Globus pallidus (tissue), 1 donor: ENCODE results near the gene SHBG.
A peak's percentile ranks its signal among the peaks of the same experiment; 100 is the strongest.

ENCODE experiments used
- DNase-seq: peaks from one replicate; pipeline ENCODE4 v3.0.0-alpha.2; 2015; ENCODE audit warnings: low spot score

Gene SHBG

GRCh38 chr17:7650509-7651096 lies 20.7 kb downstream of the SHBG start, which contains the start of gene ATP1B2:
ATP1B2 (plus strand) TSS chr17:7650926; CDS start chr17:7651519, 593 bp downstream.
- peak; percentile 67 for DNase-seq

GRCh38 chr17:7651097-7651664 lies 21.2 kb downstream of the SHBG start:
- DNase-seq = no peak

GRCh38 chr17:7651665-7652387 lies 21.9 kb downstream of the SHBG start:
- no peak for DNase-seq

GRCh38 chr17:7652388-7653356 lies 22.7 kb downstream of the SHBG start:
- no peak for DNase-seq

- DNase-seq = no peak
These were observed 25.1 kb downstream of the SHBG start for GRCh38 chr17:7654832-7655540.

GRCh38 chr17:7655541-7655840 lies 25.6 kb downstream of the SHBG start:
- no peak for DNase-seq

- peak; percentile 74 for DNase-seq
These were observed 27.1 kb downstream of the SHBG start for GRCh38 chr17:7656958-7657609.

GRCh38 chr17:7667656-7668406 lies 37.9 kb downstream of the SHBG start:
- DNase-seq = peak; percentile 76

GRCh38 chr17:7668482-7668881 lies 38.5 kb downstream of the SHBG start:
- DNase-seq = no peak

GRCh38 chr17:7673239-7673638 lies 43.3 kb downstream of the SHBG start:
- no peak for DNase-seq

- no peak for DNase-seq
These were observed 45.0 kb downstream of the SHBG start for GRCh38 chr17:7674934-7675333.

GRCh38 chr17:7676533-7676932 lies 46.6 kb downstream of the SHBG start:
- DNase-seq = no peak

GRCh38 chr17:7677388-7678067 lies 47.6 kb downstream of the SHBG start:
- no peak for DNase-seq
